ENCODE results near the gene PBXIP1. TPM values are rescaled to one million over a fixed set of nuclear protein-coding genes. Genes with fewer than 3 reads are reported as not detected.

PBXIP1 gene
- total RNA-seq, 1 experiment from 2014 or later = 26.5 TPM

- peaks cover 41% of the 10 kb centered on the region for H3K4me1 Mint-ChIP-seq
- H3K27me3 Mint-ChIP-seq (ENCODE audit: low read depth) = no peaks in the 10 kb centered on the region
- no peak overlapping the region for H3K27ac Mint-ChIP-seq
- CTCF ChIA-PET = interaction anchor here (0.7 to 2.3 kb wide), 3 partner anchors 41 to 93 kb away, joined by 3 to 7 read pairs (median 4); partner anchors contain the start of gene LENEP
- DNase-seq (ENCODE audit: low spot score) = no peak
- no peak for ATAC-seq
- no peak for TF ChIP-seq FOXP1 (CRISPR knock-in tag; IDR thresholded peaks at IDR 0.05; ENCODE audit: borderline replicate concordance)
- no peak for TF ChIP-seq AR (CRISPR knock-in tag; IDR thresholded peaks at IDR 0.05)
- no peak for TF ChIP-seq ZNF425 (CRISPR knock-in tag; conservative IDR thresholded peaks at IDR 0.05)
- no peak for TF ChIP-seq NFYB (CRISPR knock-in tag; conservative IDR thresholded peaks at IDR 0.05; ENCODE audit: low read depth)
- no peak for TF ChIP-seq ZNF281 (CRISPR knock-in tag; IDR thresholded peaks at IDR 0.05)
- TF ChIP-seq MAX (CRISPR knock-in tag; IDR thresholded peaks at IDR 0.05) = no peak
- TF ChIP-seq ZNF416 (CRISPR knock-in tag; IDR thresholded peaks at IDR 0.05) = no peak
- TF ChIP-seq CBFB (CRISPR knock-in tag; IDR thresholded peaks at IDR 0.05; ENCODE audit: low read depth) = no peak
- TF ChIP-seq IRF2 (CRISPR knock-in tag; IDR thresholded peaks at IDR 0.05; ENCODE audit: borderline replicate concordance, low read depth) = no peak
- no peak for TF ChIP-seq ESRRA (CRISPR knock-in tag; IDR thresholded peaks at IDR 0.05; ENCODE audit: borderline replicate concordance)
- TF ChIP-seq, protein P1, sequence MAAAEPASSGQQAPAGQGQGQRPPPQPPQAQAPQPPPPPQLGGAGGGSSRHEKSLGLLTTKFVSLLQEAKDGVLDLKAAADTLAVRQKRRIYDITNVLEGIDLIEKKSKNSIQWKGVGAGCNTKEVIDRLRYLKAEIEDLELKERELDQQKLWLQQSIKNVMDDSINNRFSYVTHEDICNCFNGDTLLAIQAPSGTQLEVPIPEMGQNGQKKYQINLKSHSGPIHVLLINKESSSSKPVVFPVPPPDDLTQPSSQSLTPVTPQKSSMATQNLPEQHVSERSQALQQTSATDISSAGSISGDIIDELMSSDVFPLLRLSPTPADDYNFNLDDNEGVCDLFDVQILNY (CRISPR knock-in tag; IDR thresholded peaks at IDR 0.05) = no peak
- TF ChIP-seq ARID4B (CRISPR knock-in tag; IDR thresholded peaks at IDR 0.05; ENCODE audit: borderline replicate concordance) = no peak
- TF ChIP-seq JUN (CRISPR knock-in tag; IDR thresholded peaks at IDR 0.05) = no peak
- no peak for TF ChIP-seq SOX15 (CRISPR knock-in tag; IDR thresholded peaks at IDR 0.05)
- TF ChIP-seq ZNF671 (CRISPR knock-in tag; IDR thresholded peaks at IDR 0.05) = no peak
- TF ChIP-seq SMAD3 (CRISPR knock-in tag; IDR thresholded peaks at IDR 0.05; ENCODE audit: borderline replicate concordance) = no peak
- no peak for TF ChIP-seq SMAD4 (CRISPR knock-in tag; IDR thresholded peaks at IDR 0.05)
- TF ChIP-seq ZNF232 (CRISPR knock-in tag; IDR thresholded peaks at IDR 0.05) = no peak
- TF ChIP-seq TP53 (CRISPR knock-in tag; IDR thresholded peaks at IDR 0.05) = no peak
- no peaks in the 10 kb centered on the region for H3K36me3 Mint-ChIP-seq
- H3K4me3 Mint-ChIP-seq = no peak overlapping the region
- POLR2A ChIA-PET = interaction anchor here (0.6 to 1.4 kb wide), 2 partner anchors 19 to 143 kb away, joined by 3 to 5 read pairs; partner anchors contain the start of gene SHC1
- no peaks in the 10 kb centered on the region for H3K9me3 Mint-ChIP-seq
Measured at GRCh38 chr1:154951901-154952657, 3.8 kb downstream of the PBXIP1 start.

Data from WTC11 (cell line).